Measurements from ENCODE around the gene IMMP2L. TPM values are rescaled to one million over a fixed set of nuclear protein-coding genes. Genes with fewer than 3 reads are reported as not detected.

IMMP2L gene
- total and polyA plus RNA-seq, 2 donors (not counting 3 experiments of a cell fraction or from before 2014, with no cell fraction given): 9.9 to 11.8 TPM

GRCh38 chr7:111578754-111579153 lies 16.5 kb upstream of the IMMP2L start:
- DNase-seq (ENCODE audit: low read depth, low spot score) (no peak), FAIRE-seq (no peak)
- H3K36me3 ChIP-seq (ENCODE audit: control insufficient read depth in 2 of 2, extremely low read depth in 1 of 2, insufficient read depth in 2 of 2, low read length in 2 of 2): no peaks in the 10 kb centered on the region
- CTCF ChIA-PET: no interaction called here
- TF ChIP-seq EZH2 (IDR thresholded peaks at IDR 0.05; ENCODE audit: borderline replicate concordance, low read depth, low read length, severe bottlenecking) (no peak), MYC (IDR thresholded peaks at IDR 0.05; ENCODE audit: low read depth, low read length) (no peak), JUN (IDR thresholded peaks at IDR 0.05; ENCODE audit: borderline replicate concordance, insufficient read depth, insufficient read length, low read depth) (no peak), MAX (IDR thresholded peaks at IDR 0.05; ENCODE audit: insufficient read depth, insufficient read length) (no peak), FOS (IDR thresholded peaks at IDR 0.05; ENCODE audit: borderline replicate concordance, insufficient read depth, low read length) (no peak), POLR2AphosphoS5 (IDR thresholded peaks at IDR 0.05; ENCODE audit: insufficient read depth, low read depth, low read length) (no peak), GATA2 (IDR thresholded peaks at IDR 0.05; ENCODE audit: insufficient read depth, insufficient read length, low read depth, low read length) (no peak), POLR2A (IDR thresholded peaks at IDR 0.05; ENCODE audit: low read depth, low read length) (no peak), CTCF (IDR thresholded peaks at IDR 0.05; ENCODE audit: extremely low read depth in 1 of 2, insufficient read depth in 1 of 2, low read depth in 1 of 2, low read length in 2 of 2) (no peak)
- POLR2A ChIA-PET: no interaction called here
- H3K4me1 ChIP-seq (ENCODE audit: control insufficient read depth, extremely low read depth, insufficient read depth, low read length): no peaks in the 10 kb centered on the region
- no peaks in the 10 kb centered on the region for H3K9me3 ChIP-seq (replicated peaks; ENCODE audit: control insufficient read depth, insufficient read depth, low read length)
- dilution Hi-C loops (cut with MboI; ENCODE audit: extremely low pct_ligation_motif_present, low sequenced_read_pairs) (no loop called here), intact Hi-C loops (cut with micrococcal nuclease) (no loop called here)
- H4K20me1 ChIP-seq (replicated peaks; ENCODE audit: control insufficient read depth, extremely low read depth, insufficient read depth, low read length): no peaks in the 10 kb centered on the region
- no peaks in the 10 kb centered on the region for H3K27me3 ChIP-seq (ENCODE audit: control insufficient read depth in 2 of 2, insufficient read depth in 2 of 2, low read length in 2 of 2)
- H3K4me2 ChIP-seq (ENCODE audit: insufficient read depth, low read length): no peak overlapping the region
- no TSS peak for BruUV-seq (replicated peaks)
- no peak overlapping the region for H3K4me3 ChIP-seq (replicated peaks in 1 of 3; ENCODE audit: insufficient read depth in 1 of 3, low read depth in 1 of 3, low read length in 3 of 3)
- H3K79me2 ChIP-seq (ENCODE audit: control insufficient read depth, insufficient read depth, low read length): no peaks in the 10 kb centered on the region
- H3K27ac ChIP-seq (ENCODE audit: insufficient read depth, low read depth, low read length): no peak overlapping the region
- H3K9ac ChIP-seq (replicated peaks; ENCODE audit: extremely low read depth, insufficient read depth, low read length): no peak overlapping the region
- H3K9me1 ChIP-seq (replicated peaks; ENCODE audit: control insufficient read depth, extremely low read depth, insufficient read depth, low read length): no peaks in the 10 kb centered on the region
- no peak overlapping the region for H2AFZ ChIP-seq (ENCODE audit: low read depth, low read length)
